Keratinocyte (primary cell): ENCODE data around the gene NOD2.

Experiments
- EZH2 ChIP-seq: IDR thresholded peaks from one replicate; pipeline ENCODE4 v1.6.1; 2012; ENCODE audit warnings: inconsistent platforms, mild to moderate bottlenecking, low read length, moderate library complexity
- TF ChIP-seq, protein P1 (sequence below), 3 experiments: IDR thresholded peaks in 1 of 3; conservative IDR thresholded peaks in 1 of 3; optimal IDR thresholded peaks in 1 of 3; 2 replicates in 2 of 3; 3 replicates in 1 of 3; pipeline versions ENCODE3 to v1.5.1; 2011; ENCODE audit warnings: low read length in 3 of 3, mild to moderate bottlenecking in 3 of 3, moderate library complexity in 2 of 3, control low read depth in 1 of 3, inconsistent platforms in 1 of 3; ENCODE audit not compliant: insufficient read depth in 2 of 3; ENCODE audit errors: extremely low read depth in 1 of 3

DNA sequence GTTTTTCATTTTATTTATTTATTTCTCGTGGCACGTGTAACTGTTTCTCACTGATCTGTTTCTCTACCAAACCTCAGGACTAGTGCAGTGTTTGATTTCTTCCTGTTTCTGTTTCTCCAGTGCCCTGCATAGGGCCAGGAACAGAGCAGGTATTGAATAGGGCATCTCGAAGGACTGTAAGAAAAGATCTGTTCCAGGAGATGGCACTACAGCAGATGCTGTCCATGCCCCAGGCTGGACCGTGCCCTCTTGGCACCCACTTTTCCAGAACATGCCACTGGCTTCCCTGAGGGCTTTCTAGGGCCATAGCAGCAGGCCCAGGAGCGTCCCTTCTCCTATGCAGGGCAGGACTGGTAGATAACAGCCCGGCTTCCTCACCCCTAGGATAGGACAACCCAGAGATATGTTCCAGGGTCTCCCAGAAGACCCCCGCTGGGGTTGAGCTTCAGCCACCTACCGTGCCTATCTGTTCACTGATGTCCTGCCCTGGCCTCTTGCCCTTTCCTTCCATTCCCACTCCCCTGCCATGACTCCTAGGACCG is 16.7 kb upstream of the NOD2 start:
- TF ChIP-seq, protein P1, sequence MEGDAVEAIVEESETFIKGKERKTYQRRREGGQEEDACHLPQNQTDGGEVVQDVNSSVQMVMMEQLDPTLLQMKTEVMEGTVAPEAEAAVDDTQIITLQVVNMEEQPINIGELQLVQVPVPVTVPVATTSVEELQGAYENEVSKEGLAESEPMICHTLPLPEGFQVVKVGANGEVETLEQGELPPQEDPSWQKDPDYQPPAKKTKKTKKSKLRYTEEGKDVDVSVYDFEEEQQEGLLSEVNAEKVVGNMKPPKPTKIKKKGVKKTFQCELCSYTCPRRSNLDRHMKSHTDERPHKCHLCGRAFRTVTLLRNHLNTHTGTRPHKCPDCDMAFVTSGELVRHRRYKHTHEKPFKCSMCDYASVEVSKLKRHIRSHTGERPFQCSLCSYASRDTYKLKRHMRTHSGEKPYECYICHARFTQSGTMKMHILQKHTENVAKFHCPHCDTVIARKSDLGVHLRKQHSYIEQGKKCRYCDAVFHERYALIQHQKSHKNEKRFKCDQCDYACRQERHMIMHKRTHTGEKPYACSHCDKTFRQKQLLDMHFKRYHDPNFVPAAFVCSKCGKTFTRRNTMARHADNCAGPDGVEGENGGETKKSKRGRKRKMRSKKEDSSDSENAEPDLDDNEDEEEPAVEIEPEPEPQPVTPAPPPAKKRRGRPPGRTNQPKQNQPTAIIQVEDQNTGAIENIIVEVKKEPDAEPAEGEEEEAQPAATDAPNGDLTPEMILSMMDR (optimal IDR thresholded peaks at IDR 0.05 in 1 of 3, IDR thresholded peaks at IDR 0.05 in 1 of 3, conservative IDR thresholded peaks at IDR 0.05 in 1 of 3; ENCODE audit: extremely low read depth in 1 of 3, insufficient read depth in 2 of 3, low read length in 3 of 3): peak in 1 of 3 experiments; percentile 23
- no peak for TF ChIP-seq EZH2
